ENCODE results near the gene ABCB10.

DNA sequence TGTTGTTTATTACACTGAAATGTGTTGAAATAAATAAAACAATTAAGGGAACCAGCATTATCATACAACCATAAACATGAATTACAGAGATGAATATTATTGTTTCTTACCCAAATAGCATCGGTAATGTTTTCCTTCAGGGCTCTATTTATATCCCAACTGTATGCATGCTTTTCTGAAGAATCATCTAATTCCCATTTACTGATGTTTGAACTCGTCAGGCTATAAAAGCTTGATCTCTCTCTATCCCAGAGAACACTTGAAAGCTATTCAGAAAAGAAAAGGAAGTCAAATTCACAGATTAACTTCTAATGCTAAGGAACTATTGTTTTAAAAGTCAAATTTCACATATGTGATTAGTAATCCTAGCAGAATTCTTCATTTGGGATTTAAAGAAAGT, 62.7 kb downstream of the ABCB10 start:
- TF ChIP-seq, protein P1, sequence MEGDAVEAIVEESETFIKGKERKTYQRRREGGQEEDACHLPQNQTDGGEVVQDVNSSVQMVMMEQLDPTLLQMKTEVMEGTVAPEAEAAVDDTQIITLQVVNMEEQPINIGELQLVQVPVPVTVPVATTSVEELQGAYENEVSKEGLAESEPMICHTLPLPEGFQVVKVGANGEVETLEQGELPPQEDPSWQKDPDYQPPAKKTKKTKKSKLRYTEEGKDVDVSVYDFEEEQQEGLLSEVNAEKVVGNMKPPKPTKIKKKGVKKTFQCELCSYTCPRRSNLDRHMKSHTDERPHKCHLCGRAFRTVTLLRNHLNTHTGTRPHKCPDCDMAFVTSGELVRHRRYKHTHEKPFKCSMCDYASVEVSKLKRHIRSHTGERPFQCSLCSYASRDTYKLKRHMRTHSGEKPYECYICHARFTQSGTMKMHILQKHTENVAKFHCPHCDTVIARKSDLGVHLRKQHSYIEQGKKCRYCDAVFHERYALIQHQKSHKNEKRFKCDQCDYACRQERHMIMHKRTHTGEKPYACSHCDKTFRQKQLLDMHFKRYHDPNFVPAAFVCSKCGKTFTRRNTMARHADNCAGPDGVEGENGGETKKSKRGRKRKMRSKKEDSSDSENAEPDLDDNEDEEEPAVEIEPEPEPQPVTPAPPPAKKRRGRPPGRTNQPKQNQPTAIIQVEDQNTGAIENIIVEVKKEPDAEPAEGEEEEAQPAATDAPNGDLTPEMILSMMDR (IDR thresholded peaks at IDR 0.05; ENCODE audit: low read depth, low read length, poor library complexity, severe bottlenecking): no peak
- TF ChIP-seq EZH2phosphoT487 (IDR thresholded peaks at IDR 0.05; ENCODE audit: borderline replicate concordance, low read length): no peak
